DLD1 (cell line): ENCODE data around the gene S100B.
"Not testable (repeated sequence)": the region's sequence is repeated elsewhere in the genome, so short reads cannot be mapped to it uniquely, and the experiment has no call there.

Experiments used
- in situ Hi-C: cut with HindIII; loops from 2 replicates; pipeline ENCODE4 v1.10.0; 2017; ENCODE audit warnings: low sequenced_read_pairs

Gene S100B

GRCh38 chr21:46604975-46605766 lies at the start of gene S100B:
Gene S100B, minus strand, starts transcription at chr21:46605082. Its CDS starts 2,667 bp downstream, at chr21:46602415.
- in situ Hi-C loops: no loop called here

- in situ Hi-C loops: no loop called here
These were observed 46.2 kb upstream of the S100B start for GRCh38 chr21:46651121-46651520.

GRCh38 chr21:46650476-46651098 lies 45.7 kb upstream of the S100B start:
- in situ Hi-C loops: no loop called here

GRCh38 chr21:46649356-46649755 lies 44.5 kb upstream of the S100B start:
- in situ Hi-C loops: no loop called here

GRCh38 chr21:46648539-46648938 lies 43.7 kb upstream of the S100B start:
- in situ Hi-C loops: no loop called here

- in situ Hi-C loops: no loop called here
These were observed 41.8 kb upstream of the S100B start for GRCh38 chr21:46646541-46647154.

- in situ Hi-C loops: no loop called here
These were observed 41.0 kb upstream of the S100B start for GRCh38 chr21:46645840-46646239.

- in situ Hi-C loops: no loop called here
These were observed 38.7 kb upstream of the S100B start for GRCh38 chr21:46643379-46644177.

- in situ Hi-C loops: no loop called here
These were observed 36.8 kb upstream of the S100B start for GRCh38 chr21:46641656-46642055.

- in situ Hi-C loops: no loop called here
These were observed 34.9 kb upstream of the S100B start for GRCh38 chr21:46639489-46640386.

GRCh38 chr21:46637952-46638746 lies 33.3 kb upstream of the S100B start:
- in situ Hi-C loops: no loop called here

- in situ Hi-C loops: no loop called here
These were observed 31.8 kb upstream of the S100B start for GRCh38 chr21:46636550-46637285.

- in situ Hi-C loops: no loop called here
These were observed 31.3 kb upstream of the S100B start for GRCh38 chr21:46636181-46636512.

- in situ Hi-C loops: no loop called here
These were observed 30.7 kb upstream of the S100B start, which contains the start of gene PRMT2 for GRCh38 chr21:46635324-46636180. Gene PRMT2, plus strand, starts transcription at chr21:46635674. Its CDS starts 1,278 bp downstream, at chr21:46636952.

GRCh38 chr21:46634966-46635323 lies 30.1 kb upstream of the S100B start:
- in situ Hi-C loops: no loop called here

- in situ Hi-C loops: no loop called here
These were observed 29.5 kb upstream of the S100B start for GRCh38 chr21:46634427-46634826.

- in situ Hi-C loops: no loop called here
These were observed 28.7 kb upstream of the S100B start for GRCh38 chr21:46633566-46633965.

- in situ Hi-C loops: not testable (repeated sequence)
These were observed 26.0 kb upstream of the S100B start for GRCh38 chr21:46630915-46631314.
